A673 (cell line): ENCODE measurements around the gene CDC42BPB.

Experiments
- EZH2 ChIP-seq: fragments of 200-600 bp; sonication (generic); IDR thresholded peaks from 2 replicates; pipeline ENCODE4 v1.6.1; 2017; ENCODE audit warnings: borderline replicate concordance, low read depth, mild to moderate bottlenecking, mixed read lengths, antibody characterized with exemption, low read length; ENCODE audit not compliant: poor library complexity, severe bottlenecking
- TF ChIP-seq, protein P1 (sequence below): fragments of 300-800, 200-600 bp; sonication (generic); conservative IDR thresholded peaks from 2 replicates; pipeline ENCODE4 v1.5.1; 2017; ENCODE audit warnings: low read depth, mild to moderate bottlenecking, antibody characterized with exemption, low read length, moderate library complexity, mixed read lengths

- TF ChIP-seq, protein P1, sequence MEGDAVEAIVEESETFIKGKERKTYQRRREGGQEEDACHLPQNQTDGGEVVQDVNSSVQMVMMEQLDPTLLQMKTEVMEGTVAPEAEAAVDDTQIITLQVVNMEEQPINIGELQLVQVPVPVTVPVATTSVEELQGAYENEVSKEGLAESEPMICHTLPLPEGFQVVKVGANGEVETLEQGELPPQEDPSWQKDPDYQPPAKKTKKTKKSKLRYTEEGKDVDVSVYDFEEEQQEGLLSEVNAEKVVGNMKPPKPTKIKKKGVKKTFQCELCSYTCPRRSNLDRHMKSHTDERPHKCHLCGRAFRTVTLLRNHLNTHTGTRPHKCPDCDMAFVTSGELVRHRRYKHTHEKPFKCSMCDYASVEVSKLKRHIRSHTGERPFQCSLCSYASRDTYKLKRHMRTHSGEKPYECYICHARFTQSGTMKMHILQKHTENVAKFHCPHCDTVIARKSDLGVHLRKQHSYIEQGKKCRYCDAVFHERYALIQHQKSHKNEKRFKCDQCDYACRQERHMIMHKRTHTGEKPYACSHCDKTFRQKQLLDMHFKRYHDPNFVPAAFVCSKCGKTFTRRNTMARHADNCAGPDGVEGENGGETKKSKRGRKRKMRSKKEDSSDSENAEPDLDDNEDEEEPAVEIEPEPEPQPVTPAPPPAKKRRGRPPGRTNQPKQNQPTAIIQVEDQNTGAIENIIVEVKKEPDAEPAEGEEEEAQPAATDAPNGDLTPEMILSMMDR, result no peak
- TF ChIP-seq EZH2, result no peak
Measured at GRCh38 chr14:102973706-102974285, 83.6 kb downstream of the CDC42BPB start.
